Mucosa of gallbladder (tissue), 1 donor: ENCODE measurements around the gene SRSF1. TPM values are rescaled to one million over a fixed set of nuclear protein-coding genes. Genes with fewer than 3 reads are reported as not detected.
"Not testable (repeated sequence)": the region's sequence is repeated elsewhere in the genome, so short reads cannot be mapped to it uniquely, and the experiment has no call there.

Source experiments
- DNase-seq: peaks from one replicate; pipeline ENCODE4 v3.0.0-alpha.2; 2020; ENCODE audit warnings: low spot score
- total RNA-seq: library from RNA; stranded (reverse); gene quantifications from one replicate; pipeline ENCODE4 v1.2.1, GENCODE V29; 2021
- donor health status: DM: no; HTN: no; CAD: no.

The SRSF1 gene
- total RNA-seq, 1 donor from 2014 or later: 187 TPM

- DNase-seq: no peak
Observed at GRCh38 chr17:57965521-57966160, 41.4 kb downstream of the SRSF1 start.

DNA sequence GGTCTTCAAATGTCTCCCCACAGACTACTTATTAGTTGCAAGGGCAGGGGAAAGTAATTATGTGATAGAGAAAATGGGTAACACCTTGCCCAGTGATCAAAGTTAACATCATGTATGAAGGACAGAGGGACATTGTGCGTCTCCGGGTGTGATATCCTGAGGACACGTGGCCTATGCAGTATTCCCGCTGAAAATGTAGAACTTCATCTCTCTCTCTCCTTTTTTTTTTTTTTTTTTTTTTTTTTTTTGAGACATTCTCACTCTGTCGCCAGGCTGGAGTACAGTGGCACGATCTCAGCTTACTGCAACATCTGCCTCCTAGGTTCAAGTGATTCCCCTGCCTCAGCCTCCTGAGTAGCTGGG is 43.9 kb downstream of the SRSF1 start:
- DNase-seq: no peak

GRCh38 chr17:57962279-57963148 is 44.5 kb downstream of the SRSF1 start:
- DNase-seq: no peak

- no peak for DNase-seq
Observed at GRCh38 chr17:57959929-57960328, 47.1 kb downstream of the SRSF1 start.

GRCh38 chr17:57958391-57958790 is 48.7 kb downstream of the SRSF1 start:
- not testable (repeated sequence) for DNase-seq

DNA sequence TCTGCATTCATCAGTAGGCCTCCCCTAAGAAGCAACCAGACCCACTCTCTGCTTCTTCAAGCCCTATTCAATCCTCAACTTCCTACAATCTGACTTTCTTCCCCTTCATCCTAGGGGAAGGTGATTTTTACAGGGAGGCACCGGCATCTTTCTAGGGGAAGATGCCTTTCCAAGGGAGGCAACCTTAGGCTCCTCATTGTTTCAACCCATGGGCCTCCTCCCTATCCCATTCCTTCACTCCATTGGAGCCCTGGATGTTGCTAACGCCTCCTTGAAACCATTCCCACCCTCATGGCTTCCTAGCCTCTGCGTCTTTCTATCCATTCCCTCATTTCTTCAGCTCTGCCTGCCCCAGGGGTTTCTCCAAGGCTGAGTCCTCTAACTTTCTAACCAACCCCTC is 49.2 kb downstream of the SRSF1 start:
- DNase-seq: no peak

GRCh38 chr17:57957120-57957850 is 49.8 kb downstream of the SRSF1 start:
- DNase-seq: no peak

- DNase-seq: no peak
Observed at GRCh38 chr17:57956291-57957119, 50.5 kb downstream of the SRSF1 start.

- peak; percentile 75 for DNase-seq
Observed at GRCh38 chr17:57955183-57955931, 51.7 kb downstream of the SRSF1 start, which contains the start of gene CUEDC1. TSS of gene CUEDC1 (minus strand) at chr17:57955412. CDS start at chr17:57885564, 69,848 bp downstream.

DNA sequence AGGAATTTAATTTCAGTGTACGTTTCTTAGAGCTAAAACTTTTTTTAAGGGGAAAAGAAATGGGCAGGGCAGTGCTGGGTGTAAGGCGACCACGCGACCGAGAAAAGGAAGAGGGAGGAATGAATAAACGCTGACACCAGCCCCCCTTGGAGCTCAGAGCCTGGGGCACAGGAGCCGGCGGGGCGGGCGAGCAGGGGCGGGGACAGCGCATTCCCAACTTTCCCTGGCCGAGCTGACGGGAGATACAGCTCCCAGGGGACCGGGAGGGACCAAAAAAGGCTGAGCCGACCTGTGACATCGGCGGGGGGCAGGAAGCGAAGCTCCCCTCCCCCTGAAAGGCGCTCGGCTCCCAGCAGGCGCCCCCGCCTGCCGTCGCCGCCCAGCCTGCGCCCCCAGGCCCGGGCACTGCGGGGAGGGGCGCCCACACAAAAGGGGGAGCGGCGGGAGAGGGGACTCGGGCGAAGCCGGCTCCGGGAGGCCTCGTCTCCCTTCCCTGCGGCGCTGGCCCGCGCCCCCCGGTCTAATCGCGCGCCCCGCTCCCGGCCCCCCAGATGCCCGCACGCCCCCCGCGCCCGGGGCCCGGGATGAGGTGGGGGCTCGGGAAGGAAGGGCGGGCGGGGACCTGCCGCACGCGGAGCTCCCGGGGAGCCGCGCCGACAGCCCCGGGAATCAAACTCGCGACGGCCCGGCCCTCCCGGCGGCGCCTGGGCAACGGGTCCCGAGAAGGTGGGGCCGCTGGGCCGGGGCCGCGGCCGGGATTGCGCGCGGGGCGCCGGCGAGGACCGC is 52.5 kb downstream of the SRSF1 start:
- peak; percentile 54 for DNase-seq

DNA sequence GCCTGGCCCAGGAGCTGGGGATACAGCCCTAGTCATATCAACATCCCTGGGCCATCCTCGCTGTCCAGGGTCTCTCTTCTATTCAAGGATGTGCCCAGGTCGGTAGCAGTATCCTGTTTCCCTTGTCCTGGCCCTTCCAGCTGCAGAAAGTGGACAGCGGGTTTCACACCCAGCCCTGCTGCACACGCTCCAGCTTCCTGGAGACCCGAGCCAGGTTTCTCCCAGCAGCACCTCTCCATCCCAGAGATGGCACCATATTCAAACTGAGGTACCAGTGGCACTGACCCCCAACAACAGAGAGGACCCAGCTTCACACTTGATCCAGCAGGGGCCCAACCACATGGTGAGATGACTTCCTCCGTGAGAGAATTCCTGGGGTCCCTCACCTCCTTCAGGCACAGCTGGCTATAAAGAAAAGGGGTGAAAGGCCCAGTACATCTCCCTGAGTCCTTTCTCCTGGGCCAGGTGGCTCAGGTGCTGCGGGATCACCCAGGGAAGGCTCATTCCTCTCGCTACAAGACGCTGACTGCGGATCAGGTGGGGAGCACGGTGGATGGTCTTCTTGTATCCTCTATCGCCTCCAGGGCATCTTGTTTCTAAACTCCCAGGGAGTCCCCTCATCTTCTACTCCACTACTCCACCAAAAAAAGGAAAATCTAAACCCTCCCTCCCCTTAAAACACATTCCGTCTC is 53.2 kb downstream of the SRSF1 start:
- DNase-seq: no peak

Other genes starting within 250 kb of the SRSF1 start
- gene MRPS23, start 157.2 kb downstream of the SRSF1 start, total RNA-seq: 32.5 TPM
- gene CUEDC1, start 51.8 kb downstream of the SRSF1 start, total RNA-seq: 36.9 TPM
- gene VEZF1, start 19.0 kb downstream of the SRSF1 start, total RNA-seq: 64.9 TPM
- gene DYNLL2, start 76.2 kb upstream of the SRSF1 start, total RNA-seq: 55.7 TPM
- not detected for gene OR4D1, start 141.1 kb upstream of the SRSF1 start, total RNA-seq
- gene OR4D2, start 159.7 kb upstream of the SRSF1 start, total RNA-seq: not detected
- not detected for gene EPX, start 185.5 kb upstream of the SRSF1 start, total RNA-seq
- gene MKS1, start 212.0 kb upstream of the SRSF1 start, total RNA-seq: 16.6 TPM
- not detected for gene LPO, start 231.3 kb upstream of the SRSF1 start, total RNA-seq